Tibial nerve (tissue), 3 donors: Measurements from ENCODE around the gene EXOC4.

Experiments
- POLR2A ChIP-seq, 2 donors: fragments of 450-650 bp; IDR thresholded peaks; one replicate each; pipeline ENCODE4 v1.6.1; 2017; ENCODE audit warnings: antibody characterized with exemption in 2 of 2, mild to moderate bottlenecking in 2 of 2, moderate library complexity in 2 of 2
- TF ChIP-seq, protein P1 (sequence below), 5 experiments: fragments of 200-600 bp in 3 of 5; fragments of 450-650 bp in 2 of 5; sonication (generic) in 3 of 5; IDR thresholded peaks; one replicate each; pipeline ENCODE4 v1.5.1; 2016 to 2019; ENCODE audit warnings: antibody characterized with exemption in 5 of 5, mild to moderate bottlenecking in 3 of 5, moderate library complexity in 2 of 5

DNA sequence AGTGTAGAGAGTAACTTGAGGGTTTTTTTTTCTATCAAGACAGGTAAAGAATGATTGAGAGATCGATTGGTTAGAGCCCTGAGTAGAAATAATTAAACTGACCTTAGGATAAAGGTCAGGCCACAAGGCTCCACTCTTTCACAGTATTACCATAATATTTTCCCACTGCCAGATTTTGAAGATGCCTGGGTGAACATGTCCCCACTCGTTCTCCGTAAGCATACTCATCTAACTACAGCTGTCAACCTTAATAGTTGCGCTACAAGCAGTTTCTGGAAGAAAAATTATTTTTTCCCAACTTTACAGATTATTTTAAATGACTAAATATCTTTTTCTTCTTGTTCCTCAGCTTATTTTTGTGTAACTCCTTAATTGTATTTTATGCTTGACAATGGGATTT, 671.1 kb downstream of the EXOC4 start:
- TF ChIP-seq, protein P1, sequence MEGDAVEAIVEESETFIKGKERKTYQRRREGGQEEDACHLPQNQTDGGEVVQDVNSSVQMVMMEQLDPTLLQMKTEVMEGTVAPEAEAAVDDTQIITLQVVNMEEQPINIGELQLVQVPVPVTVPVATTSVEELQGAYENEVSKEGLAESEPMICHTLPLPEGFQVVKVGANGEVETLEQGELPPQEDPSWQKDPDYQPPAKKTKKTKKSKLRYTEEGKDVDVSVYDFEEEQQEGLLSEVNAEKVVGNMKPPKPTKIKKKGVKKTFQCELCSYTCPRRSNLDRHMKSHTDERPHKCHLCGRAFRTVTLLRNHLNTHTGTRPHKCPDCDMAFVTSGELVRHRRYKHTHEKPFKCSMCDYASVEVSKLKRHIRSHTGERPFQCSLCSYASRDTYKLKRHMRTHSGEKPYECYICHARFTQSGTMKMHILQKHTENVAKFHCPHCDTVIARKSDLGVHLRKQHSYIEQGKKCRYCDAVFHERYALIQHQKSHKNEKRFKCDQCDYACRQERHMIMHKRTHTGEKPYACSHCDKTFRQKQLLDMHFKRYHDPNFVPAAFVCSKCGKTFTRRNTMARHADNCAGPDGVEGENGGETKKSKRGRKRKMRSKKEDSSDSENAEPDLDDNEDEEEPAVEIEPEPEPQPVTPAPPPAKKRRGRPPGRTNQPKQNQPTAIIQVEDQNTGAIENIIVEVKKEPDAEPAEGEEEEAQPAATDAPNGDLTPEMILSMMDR (IDR thresholded peaks at IDR 0.05): no peak
- TF ChIP-seq POLR2A (IDR thresholded peaks at IDR 0.05): no peak
